Mucosa of gallbladder (tissue), 1 donor: ENCODE data around the gene CD2. TPM values are rescaled to one million over a fixed set of nuclear protein-coding genes. Genes with fewer than 3 reads are reported as not detected.

Source experiments
- DNase-seq: peaks from one replicate; pipeline ENCODE4 v3.0.0-alpha.2; 2020; ENCODE audit warnings: low spot score
- total RNA-seq: library from RNA; stranded (reverse); gene quantifications from one replicate; pipeline ENCODE4 v1.2.1, GENCODE V29; 2021
- donor health status: DM: no; HTN: no; CAD: no.

The CD2 gene
- total RNA-seq, 1 donor from 2014 or later = 12.5 TPM

DNA sequence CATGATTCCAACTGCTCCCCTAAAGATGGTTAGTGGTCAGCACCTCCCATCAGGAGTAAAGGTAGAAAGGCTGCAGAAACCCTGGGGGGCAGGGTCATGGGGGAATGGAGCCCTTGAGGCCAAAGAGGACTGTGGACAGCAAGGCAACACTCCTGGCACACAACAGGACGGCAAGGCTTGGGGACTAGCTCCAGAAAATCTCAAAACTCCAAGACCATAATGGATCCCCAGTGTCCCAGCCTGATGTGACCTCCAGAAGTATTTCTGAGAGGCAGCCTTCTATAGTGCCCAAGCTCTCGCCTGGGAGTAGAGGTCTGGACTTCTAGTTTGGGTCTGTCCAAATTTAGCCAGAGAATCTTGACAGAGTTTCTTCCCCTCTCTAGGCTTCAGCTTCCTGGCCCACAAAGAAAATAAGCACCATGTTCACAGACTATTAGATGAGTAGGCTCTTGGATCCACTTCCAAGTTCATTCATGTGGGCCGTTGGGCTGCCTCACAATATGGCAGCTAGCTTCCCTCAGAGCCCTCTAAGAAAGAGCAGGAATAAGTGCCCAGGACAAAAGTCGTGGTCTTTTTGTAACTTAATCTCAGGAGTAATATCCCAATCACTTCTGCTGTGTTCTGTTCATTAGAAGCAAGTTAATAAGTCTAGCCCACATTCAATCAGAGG is 6.9 kb downstream of the CD2 start:
- no peak for DNase-seq

DNA sequence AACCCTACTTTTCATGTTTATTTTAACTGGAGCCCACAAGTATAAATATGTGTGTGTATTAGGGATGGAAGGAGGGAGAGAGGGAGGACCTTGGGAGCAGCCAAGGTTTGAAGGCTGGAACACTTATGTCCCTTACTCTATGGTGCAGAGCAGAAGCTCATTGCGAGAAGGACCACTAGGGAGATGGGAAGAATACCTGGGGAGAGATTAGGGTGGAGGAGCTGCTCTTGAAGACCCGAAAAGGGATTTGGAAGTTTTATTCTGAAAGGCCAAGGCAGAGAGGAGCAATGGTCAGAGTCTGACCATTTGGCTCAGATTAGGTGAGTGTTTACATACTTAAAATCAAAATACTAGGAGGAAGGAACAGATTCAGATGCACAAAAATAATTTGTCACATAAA is 8.1 kb downstream of the CD2 start:
- DNase-seq = no peak

DNA sequence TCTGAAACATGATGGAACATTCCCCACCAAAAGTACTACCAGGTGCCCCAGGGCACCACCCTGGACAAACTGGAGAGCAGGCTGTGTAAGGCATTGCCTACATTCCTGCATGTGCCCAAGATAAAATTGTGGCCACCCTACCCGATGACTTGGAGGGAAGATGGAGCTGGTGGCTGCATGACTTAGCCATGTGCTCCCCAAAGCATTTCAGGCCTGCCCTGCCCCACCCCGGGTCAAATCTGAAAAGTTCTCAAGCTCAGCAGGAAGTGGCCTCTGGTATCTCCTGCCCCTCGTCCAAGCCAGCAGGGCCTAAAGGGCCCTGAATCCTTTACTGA is 8.5 kb downstream of the CD2 start:
- DNase-seq = no peak

DNA sequence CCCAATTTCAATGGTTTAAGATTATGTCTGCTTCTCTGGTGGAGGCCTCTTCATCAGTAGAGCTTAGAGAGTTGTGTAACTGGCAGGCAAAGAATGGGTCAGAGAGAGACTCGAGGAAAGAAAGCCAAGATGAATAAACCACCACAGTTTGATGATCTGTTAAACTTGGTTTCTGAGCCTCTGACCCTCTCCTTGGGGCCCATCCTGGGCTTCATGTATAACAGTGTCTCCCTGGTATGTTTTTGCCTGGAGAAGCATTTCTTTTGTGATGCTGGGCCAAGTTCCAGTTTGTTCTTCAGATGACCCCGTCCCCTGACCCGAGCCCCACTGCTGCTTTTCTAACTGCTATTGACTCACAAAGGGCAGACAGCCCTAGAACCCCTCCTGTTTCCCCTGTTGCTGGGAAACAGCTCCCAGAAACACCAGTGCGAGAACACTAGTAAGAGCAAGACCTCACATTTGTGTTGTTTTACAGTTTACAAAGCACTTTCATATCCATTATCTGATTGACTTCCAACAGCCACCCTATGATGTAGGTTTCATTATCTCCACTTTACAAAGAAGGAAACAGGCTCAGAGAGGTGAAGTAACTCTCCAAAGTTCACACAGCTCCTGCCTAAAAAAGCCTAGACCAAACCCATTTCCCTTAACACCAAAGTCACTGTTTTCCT is 9.0 kb downstream of the CD2 start:
- DNase-seq = no peak

DNA sequence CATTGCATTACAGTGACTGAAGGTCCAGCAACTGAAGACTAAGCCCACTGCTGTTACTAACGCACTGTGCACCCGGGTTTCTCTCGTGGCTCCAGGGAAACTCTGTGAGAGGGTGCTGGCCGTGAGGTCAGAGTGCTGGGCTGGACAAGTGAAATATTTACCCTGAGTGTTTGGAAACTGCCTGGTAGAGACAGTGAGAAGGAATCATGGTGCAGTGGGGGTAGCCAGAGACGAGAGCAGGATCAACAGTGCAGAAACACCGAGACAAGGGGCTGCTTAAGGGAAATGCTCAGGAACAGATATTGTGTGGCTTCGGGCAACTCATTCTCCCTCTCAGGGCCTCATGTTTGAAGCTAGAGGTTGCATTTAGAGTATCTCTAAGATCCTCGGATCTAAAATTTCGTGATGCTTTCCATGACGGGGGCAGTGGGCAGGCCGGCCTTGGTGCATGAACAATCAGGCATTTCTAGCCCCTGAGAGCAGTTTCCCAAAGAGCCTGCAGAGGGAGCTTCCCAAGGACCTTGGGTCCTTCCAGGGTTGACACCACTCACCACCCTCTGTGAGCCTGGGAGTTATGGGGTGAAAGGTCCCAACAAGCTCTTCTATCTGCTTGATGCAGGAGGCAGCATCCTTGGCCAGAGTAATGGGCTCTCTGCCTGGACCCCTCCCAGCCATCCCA is 9.7 kb downstream of the CD2 start:
- DNase-seq = no peak

DNA sequence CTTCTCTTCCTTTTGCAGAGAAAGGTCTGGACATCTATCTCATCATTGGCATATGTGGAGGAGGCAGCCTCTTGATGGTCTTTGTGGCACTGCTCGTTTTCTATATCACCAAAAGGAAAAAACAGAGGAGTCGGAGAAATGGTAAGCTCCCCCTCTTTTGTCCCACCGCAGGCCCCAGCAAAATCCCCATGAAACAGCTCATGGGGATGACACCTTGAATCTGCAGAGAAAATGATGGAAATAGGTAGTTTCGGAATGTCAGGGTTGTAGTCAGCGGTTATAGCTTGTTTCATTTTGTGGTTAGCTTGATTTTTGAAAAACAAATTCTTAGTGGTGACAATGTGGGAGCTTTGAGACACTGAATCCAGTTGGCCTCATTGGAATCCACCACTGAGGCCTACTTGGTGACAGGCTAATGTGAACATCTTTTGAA is 10.3 kb downstream of the CD2 start:
- no peak for DNase-seq

DNA sequence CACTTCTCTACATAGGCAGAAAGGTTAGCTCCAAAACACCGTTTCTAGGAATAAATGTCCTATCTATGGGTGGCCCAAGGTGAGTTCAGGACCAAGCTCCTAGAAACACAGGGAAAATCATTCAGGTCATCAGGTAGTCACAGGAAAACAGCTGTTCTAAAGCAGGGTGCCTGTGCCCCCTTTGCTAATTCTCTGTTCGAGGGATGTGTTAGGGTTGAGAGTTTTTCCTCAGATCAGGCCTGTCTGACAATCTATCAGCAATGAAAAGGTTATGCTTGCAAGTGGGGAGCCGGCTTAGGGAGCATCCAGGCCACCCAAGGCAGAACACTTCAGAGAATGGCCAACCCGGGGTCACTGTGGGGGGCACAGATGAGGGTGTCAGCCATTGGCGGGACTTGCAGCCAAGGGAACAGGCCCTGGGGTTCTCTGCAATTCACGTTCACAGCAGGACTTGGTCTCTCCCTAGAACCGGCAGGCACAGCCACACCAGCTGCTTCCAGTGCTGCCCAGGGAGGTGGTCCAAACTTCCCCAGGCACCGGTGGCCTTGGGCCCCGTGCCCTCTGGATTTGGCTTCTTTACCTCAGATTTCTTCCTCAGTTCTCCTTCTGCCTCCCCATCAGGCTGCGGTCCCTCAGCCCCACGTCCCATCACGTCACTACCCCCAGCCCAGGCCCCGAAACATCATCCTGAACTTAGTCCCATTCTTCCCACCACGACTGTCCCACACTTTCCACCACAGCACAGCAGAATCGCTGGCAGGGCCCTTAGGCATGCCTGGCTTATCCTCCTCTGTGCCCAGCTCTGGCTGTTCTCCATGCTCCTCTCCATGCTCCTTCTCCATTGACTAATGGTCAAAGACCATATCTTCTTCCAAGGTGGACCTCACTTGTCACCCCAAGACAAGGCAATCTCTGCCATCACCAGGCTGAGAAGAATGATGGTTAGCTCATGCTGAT is 11.0 kb downstream of the CD2 start:
- no peak for DNase-seq

DNA sequence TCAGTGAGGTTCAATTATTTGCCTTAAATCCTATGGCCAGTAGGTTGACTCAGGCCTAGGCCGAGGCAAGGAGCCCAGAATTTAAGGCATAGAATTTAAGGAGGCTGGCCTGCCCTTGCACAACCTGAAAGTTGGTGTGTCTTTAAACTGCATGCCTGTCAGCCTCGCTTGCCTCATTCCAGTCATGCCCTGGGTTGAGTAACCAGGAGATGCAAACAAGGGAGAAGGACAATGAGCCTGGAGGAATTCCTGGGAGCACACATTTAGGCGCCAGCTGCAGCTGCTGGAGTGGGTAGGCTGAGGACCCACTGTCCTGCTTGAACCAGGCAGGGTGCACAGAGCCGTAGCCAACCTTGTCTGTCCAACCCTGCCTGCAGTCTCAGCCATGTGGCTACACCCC is 11.7 kb downstream of the CD2 start:
- DNase-seq = no peak

DNA sequence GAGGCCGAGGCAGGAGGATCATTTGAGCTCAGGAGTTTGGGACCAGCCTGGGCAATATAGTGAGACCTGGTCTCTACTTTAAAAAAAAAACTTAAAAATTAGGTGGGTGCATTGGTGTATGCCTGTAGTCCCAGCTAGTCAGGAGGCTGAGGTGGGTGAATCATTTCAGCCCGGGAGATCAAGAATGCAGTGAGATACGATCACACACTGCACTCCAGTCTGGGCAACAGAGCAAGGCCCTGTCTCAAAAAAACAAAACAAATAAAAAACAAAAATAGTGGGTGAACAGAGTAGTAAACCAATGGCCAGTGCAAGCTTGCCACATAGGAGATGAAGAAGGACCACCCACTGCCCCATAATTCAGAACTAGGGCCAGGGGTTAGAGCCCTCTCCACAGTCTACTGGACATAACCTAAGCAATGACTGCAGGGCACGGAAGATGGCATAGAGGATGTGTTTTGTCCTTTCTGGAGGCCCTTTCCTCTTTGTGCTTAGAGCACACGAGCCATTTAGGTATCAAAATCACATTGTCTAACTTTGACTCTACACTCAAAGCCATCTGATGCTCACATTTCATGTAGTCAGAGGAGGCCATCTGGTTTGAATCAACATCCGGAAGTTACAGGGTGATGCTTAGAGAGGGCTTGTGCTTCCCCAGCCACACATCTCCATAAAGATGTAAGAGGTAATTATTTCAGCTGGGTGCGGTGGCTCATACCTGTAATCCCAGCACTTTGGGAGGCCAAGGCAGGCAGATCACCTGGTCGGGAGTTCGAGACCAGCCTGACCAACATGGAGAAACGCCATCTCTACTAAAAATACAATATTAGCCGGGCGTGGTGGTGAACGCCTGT is 12.6 kb downstream of the CD2 start:
- DNase-seq = no peak

DNA sequence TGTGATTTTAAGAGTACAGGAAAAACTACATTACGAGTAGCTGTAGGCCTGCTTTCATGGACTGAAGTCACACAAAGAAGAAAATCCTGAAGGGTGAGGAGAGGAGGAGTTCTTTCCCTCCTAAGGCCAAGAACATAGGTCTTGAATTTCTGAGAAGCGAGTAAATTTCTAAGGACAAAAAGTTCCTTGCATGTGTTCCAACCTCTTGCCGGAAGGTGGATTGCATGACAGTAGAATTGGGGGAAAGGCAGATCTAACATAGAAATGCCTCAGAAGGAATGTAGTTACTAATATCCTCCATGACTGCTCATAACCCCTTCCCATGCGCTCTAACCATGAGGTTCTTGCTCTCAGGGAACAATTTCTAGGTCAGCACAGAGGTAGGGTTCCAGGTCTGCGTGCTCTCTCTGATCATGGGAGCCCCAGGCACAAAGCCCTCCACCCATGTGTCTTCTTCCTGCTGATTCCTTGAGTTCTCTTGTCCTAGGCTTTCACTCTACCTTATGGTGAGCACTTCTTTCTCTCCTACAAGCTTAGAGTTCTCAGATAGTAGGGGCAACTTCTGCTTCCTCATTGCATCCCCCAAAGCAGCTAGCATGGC is 13.7 kb downstream of the CD2 start:
- no peak for DNase-seq

DNA sequence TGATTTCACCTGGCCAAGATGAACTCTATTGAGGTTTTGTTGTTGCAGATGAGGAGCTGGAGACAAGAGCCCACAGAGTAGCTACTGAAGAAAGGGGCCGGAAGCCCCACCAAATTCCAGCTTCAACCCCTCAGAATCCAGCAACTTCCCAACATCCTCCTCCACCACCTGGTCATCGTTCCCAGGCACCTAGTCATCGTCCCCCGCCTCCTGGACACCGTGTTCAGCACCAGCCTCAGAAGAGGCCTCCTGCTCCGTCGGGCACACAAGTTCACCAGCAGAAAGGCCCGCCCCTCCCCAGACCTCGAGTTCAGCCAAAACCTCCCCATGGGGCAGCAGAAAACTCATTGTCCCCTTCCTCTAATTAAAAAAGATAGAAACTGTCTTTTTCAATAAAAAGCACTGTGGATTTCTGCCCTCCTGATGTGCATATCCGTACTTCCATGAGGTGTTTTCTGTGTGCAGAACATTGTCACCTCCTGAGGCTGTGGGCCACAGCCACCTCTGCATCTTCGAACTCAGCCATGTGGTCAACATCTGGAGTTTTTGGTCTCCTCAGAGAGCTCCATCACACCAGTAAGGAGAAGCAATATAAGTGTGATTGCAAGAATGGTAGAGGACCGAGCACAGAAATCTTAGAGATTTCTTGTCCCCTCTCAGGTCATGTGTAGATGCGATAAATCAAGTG is 14.3 kb downstream of the CD2 start:
- DNase-seq = no peak

DNA sequence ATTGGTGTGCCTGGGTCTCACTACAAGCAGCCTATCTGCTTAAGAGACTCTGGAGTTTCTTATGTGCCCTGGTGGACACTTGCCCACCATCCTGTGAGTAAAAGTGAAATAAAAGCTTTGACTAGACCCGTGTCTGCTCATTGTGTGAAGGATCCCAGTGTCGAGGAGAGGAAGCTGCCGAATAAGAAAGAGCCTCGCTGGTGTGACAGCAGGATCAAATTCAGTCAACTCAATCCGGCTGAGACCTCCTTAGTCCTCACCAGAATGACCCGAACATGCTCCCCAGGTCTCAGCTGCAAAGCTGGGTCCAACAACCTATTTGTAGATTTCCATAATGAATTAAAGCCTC is 14.8 kb downstream of the CD2 start:
- no peak for DNase-seq

DNA sequence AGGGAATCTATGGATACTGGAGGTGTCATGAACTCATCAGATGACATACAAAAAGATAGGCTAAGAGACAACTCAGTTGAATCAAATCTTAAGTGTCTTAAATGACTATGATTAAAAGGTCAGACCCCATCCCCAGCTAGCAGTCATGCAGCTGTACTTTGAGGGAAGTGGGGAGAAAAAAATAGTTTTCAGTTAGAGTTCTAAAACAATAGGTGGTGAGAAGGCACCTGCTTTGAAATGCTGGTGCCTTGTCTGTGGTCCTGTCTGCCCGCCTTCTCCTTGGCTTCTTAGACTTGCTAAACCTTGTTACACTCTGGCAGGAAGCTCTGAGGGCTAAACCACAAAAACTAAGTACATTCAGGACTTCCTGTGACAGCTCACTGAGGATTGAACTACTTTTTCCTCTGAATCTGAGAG is 15.3 kb downstream of the CD2 start:
- no peak for DNase-seq

DNA sequence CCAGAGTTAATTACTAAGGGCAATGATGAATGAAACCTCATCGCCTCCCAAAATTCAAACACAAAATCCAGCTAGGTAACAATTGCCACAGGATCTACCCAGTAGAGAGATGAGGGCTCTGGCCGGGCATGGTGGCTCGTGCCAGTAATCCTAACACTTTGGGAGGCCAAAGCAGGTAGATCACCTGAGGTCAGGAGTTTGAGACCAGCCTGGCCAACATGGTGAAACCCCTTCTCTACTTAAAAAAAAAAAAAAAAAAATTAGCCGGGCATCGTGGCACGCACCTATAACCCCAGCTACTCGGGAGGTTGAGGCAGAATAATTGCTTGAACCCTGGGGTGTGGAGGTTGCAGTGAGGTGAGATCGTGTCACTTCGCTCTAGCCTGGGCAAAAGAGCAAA is 15.8 kb downstream of the CD2 start:
- DNase-seq = no peak

DNA sequence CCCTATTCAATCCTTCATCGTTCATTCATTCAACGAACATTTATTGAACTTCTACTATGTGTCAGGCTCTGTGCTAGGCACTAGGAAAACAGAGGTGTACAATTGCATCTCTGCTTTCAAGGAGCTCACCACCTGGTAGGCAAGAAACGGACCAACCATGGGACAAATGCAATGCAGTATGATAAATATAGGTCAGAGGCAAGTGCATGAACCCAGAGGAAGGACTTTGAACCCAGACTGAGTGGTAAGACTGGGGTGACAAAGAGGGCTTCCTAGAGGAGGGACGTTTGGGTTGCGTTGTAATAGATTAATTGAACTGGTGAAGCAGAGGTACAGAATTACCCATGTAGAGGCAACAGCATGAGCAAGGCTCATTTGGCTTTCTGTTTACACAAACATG is 16.4 kb downstream of the CD2 start:
- DNase-seq = peak; percentile 39

DNA sequence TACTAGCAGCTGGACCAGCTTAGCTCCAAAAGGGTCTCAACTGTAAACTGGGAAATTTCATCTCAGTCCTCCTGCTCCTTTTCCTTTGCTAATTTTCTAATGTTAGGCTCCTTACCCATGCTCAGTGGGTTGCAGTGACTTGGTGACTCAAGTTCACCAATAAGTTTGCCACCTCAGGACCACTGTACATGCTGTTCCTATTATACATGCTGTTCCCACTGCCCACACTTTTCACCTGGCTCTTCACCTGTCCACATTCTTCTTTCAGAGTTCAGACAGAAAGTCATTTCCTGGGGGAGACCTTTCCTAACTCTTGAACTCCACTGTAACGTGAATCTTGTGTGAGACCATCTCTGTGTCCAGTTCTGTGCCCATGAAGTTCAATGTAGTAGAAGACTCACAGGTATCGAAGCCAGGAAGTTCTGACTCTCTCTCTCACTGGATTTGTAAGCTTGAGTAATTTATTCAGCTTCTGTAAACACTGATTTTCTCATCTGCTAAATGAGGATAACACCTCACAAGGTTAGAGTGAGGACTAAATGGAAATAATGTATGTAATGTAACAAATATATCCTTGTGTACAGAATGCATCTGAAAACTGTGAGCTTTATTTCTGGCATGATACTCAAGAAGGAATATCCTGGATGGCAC is 17.9 kb downstream of the CD2 start:
- no peak for DNase-seq

DNA sequence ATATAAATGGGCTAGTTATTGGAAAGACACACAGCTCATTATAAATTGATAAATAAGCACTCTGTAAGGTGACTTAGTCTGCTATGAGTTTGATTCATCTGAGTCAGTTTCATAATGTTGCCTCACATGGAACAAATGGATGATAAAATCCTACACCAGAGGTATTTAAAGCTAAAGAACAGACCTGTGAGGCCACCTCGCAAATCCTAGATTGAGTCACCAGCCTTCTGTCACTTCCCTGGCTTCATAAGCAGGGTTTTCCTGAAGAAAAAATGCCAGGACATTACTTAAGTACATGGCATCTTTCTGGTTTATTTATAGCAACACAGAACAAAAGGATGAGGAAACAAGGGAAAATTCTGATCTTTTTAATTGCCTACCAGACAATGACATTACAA is 18.4 kb downstream of the CD2 start:
- no peak for DNase-seq

DNA sequence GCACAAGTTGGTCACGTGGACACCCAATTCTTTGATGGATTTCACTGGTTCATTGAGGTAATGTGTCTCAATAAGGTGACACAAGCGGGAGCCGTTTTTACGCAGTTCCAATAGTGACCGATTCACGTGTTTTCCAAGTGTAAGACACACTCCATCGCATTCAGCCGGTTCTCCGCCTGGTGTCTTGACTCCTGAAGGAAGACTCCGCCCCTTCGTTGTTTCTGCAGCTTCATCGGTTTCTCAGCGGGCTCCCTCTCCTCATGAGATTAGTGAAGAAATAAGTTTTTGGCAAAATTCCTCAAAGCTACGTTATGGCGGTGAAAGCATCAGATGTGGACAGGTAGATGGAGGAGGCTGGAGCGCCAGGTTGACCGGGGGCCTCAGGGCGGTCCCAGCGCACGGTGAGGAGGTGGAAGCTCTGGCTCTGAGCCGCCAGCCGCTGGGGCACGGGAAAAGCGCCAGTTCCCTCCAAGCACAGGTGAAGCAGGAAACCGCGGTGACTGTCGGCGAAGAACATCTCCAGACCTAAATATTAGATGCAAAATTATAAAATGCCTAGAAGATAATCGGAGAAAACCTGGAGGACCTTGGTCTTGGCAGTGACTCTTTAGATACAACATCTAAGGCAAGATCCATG is 21.0 kb downstream of the CD2 start:
- no peak for DNase-seq
